Measurements from ENCODE around the gene ATG7. TPM values are rescaled to one million over a fixed set of nuclear protein-coding genes. Genes with fewer than 3 reads are reported as not detected.
A peak's percentile ranks its signal among the peaks of the same experiment; 100 is the strongest.

ATG7 gene
- total RNA-seq, 1 donor from 2014 or later, result 53.4 TPM

DNA sequence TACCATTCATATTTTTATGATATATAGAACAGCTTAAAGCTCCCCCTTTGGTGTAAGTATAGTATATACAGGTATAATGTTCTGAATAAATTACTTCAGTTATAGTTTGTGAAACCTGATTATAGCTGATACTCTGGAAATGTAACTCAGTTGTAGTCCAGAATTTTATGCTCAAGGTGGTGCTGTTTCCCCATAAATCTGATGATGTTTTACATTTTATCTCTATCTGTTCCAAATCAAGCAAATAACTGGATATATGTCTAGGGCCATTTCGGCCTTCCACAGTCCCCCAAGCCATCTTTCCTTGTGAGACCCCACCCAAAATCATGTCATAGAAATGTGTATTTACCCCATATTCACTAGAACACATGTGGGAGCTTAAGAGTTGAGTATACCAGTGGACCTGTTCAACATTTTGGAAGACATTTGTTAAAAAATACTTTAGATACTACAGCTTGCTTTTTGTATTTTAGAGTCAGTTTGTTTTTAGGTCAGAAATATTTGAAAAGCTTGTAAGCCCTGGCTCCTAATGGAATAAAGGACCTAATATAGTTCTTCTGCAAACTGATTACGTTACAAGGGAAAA is 107.1 kb downstream of the ATG7 start:
- H3K36me3 ChIP-seq (ENCODE audit: control insufficient read depth, insufficient read depth, low read length), result no peaks in the 10 kb centered on the region
- FAIRE-seq (no peak), DNase-seq (ENCODE audit: low read depth) (peak; percentile 60)
- TF ChIP-seq, protein P1, sequence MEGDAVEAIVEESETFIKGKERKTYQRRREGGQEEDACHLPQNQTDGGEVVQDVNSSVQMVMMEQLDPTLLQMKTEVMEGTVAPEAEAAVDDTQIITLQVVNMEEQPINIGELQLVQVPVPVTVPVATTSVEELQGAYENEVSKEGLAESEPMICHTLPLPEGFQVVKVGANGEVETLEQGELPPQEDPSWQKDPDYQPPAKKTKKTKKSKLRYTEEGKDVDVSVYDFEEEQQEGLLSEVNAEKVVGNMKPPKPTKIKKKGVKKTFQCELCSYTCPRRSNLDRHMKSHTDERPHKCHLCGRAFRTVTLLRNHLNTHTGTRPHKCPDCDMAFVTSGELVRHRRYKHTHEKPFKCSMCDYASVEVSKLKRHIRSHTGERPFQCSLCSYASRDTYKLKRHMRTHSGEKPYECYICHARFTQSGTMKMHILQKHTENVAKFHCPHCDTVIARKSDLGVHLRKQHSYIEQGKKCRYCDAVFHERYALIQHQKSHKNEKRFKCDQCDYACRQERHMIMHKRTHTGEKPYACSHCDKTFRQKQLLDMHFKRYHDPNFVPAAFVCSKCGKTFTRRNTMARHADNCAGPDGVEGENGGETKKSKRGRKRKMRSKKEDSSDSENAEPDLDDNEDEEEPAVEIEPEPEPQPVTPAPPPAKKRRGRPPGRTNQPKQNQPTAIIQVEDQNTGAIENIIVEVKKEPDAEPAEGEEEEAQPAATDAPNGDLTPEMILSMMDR (IDR thresholded peaks at IDR 0.05; ENCODE audit: insufficient read depth, low read length, severe bottlenecking), result peak; percentile 29
- no peak overlapping the region for H3K4me3 ChIP-seq (ENCODE audit: low read depth, low read length)
- H3K27me3 ChIP-seq (ENCODE audit: control insufficient read depth, insufficient read depth, low read length), result no peaks in the 10 kb centered on the region

DNA sequence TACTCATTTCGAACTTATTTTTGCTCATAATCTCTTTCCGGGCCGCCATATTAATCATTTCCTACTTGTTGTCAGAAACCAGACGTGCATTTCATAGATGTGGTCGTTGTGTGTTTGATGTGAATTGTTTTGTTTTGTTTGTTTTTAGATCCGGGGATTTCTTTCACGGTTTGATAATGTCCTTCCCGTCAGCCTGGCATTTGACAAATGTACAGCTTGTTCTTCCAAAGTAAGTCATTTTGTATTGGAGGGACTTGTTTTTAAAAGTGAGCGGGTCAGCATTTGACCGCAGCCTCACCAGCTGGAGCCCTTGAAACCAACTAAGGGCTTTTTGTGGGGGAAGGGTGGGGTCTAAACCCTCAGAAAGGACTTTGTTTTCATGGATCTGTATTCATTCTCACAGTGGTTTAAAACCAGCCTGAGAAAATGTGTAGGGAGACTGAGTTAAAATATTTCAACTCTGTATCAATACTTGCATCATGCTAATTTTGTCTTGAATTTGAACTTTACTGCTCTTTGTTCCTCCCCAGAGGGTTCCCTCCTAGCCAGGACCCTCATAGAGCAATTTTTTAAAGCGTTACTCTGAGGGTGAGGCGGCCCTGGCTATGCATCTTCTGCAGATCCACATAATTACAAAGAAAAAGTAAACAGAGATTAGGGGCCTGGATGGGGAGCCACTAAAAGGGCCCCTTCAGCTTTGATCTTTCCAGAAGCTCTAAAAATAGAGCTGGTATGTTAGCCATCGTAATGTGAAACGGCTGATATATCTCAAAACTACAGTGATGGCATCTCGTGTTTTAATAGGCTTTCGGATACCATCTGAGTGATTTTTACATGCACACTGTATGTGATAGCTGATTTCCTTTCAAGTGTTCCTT is 107.9 kb downstream of the ATG7 start:
- H3K27me3 ChIP-seq (ENCODE audit: control insufficient read depth, insufficient read depth, low read length), result no peaks in the 10 kb centered on the region
- TF ChIP-seq, protein P1 (IDR thresholded peaks at IDR 0.05; ENCODE audit: insufficient read depth, low read length, severe bottlenecking), result no peak
- no peak for DNase-seq (ENCODE audit: low read depth)
- no peaks in the 10 kb centered on the region for H3K36me3 ChIP-seq (ENCODE audit: control insufficient read depth, insufficient read depth, low read length)
- no peak overlapping the region for H3K4me3 ChIP-seq (ENCODE audit: low read depth, low read length)
- FAIRE-seq, result no peak

DNA sequence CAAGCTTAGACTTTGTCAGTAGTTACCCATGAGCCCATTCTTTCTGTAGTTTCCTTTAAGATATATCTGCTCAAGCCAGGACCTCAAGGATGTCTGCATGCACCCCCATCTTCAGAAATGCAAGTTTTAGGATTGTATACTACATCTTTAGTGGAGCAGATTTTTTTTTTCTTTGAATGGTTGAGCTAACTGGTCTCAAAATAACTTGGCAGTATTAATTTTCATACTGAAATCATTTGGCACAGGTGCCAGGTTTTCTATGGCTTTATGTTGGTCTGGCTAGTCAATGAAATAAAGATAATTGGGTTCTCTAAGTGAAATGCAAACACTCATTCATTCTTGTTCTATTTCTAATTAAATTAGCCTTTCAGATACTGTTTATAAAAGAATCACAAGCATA is 108.9 kb downstream of the ATG7 start:
- TF ChIP-seq, protein P1 (IDR thresholded peaks at IDR 0.05; ENCODE audit: insufficient read depth, low read length, severe bottlenecking), result no peak
- H3K36me3 ChIP-seq (ENCODE audit: control insufficient read depth, insufficient read depth, low read length), result no peaks in the 10 kb centered on the region
- DNase-seq (ENCODE audit: low read depth) (no peak), FAIRE-seq (no peak)
- H3K4me3 ChIP-seq (ENCODE audit: low read depth, low read length), result no peak overlapping the region
- no peaks in the 10 kb centered on the region for H3K27me3 ChIP-seq (ENCODE audit: control insufficient read depth, insufficient read depth, low read length)

- H3K36me3 ChIP-seq (ENCODE audit: control insufficient read depth, insufficient read depth, low read length), result no peaks in the 10 kb centered on the region
- TF ChIP-seq, protein P1 (IDR thresholded peaks at IDR 0.05; ENCODE audit: insufficient read depth, low read length, severe bottlenecking), result no peak
- no peaks in the 10 kb centered on the region for H3K27me3 ChIP-seq (ENCODE audit: control insufficient read depth, insufficient read depth, low read length)
- FAIRE-seq (no peak), DNase-seq (ENCODE audit: low read depth) (peak; percentile 13)
- H3K4me3 ChIP-seq (ENCODE audit: low read depth, low read length), result no peak overlapping the region
Measured at GRCh38 chr3:11381563-11381962, 109.4 kb downstream of the ATG7 start.

GRCh38 chr3:11382146-11382745 is 110.0 kb downstream of the ATG7 start:
- no peaks in the 10 kb centered on the region for H3K27me3 ChIP-seq (ENCODE audit: control insufficient read depth, insufficient read depth, low read length)
- TF ChIP-seq, protein P1 (IDR thresholded peaks at IDR 0.05; ENCODE audit: insufficient read depth, low read length, severe bottlenecking), result no peak
- no peaks in the 10 kb centered on the region for H3K36me3 ChIP-seq (ENCODE audit: control insufficient read depth, insufficient read depth, low read length)
- H3K4me3 ChIP-seq (ENCODE audit: low read depth, low read length), result no peak overlapping the region
- DNase-seq (ENCODE audit: low read depth) (no peak), FAIRE-seq (no peak)
